Esophagus squamous epithelium (tissue), 4 donors: Measurements from ENCODE around the gene RAB24.
"Not testable (repeated sequence)": the region's sequence is repeated elsewhere in the genome, so short reads cannot be mapped to it uniquely, and the experiment has no call there.

Experiments
- POLR2A ChIP-seq, 4 donors: fragments of 450-650 bp; IDR thresholded peaks; one replicate each; pipeline ENCODE4 v1.6.1; 2017; ENCODE audit warnings: antibody characterized with exemption in 4 of 4, mild to moderate bottlenecking in 4 of 4, moderate library complexity in 3 of 4
- TF ChIP-seq, protein P1 (sequence below), 6 experiments: fragments of 450-650 bp in 4 of 6; fragments of 200-600 bp in 2 of 6; sonication (generic) in 2 of 6; IDR thresholded peaks; one replicate each; pipeline ENCODE4 v1.5.1; 2016 to 2019; ENCODE audit warnings: antibody characterized with exemption in 6 of 6, mild to moderate bottlenecking in 4 of 6, moderate library complexity in 4 of 6

DNA sequence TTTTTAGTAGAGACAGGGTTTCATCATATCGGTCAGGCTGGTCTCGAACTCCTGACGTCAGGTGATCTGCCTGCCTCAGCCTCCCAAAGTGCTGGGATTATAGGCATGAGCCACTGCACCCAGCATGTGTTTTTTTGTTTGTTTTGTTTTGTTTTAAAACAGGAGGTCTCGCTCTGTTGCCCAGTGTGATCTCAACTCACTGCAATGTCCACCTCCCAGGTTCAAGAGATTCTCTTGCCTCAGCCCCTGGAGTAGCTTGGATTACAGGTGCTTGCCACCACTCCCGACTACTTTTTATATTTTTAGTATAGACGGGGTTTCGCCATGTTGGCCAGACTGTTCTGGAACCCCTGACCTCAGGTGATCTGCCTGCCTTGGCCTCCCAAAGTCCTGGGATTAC, 44.8 kb downstream of the RAB24 start:
- TF ChIP-seq, protein P1, sequence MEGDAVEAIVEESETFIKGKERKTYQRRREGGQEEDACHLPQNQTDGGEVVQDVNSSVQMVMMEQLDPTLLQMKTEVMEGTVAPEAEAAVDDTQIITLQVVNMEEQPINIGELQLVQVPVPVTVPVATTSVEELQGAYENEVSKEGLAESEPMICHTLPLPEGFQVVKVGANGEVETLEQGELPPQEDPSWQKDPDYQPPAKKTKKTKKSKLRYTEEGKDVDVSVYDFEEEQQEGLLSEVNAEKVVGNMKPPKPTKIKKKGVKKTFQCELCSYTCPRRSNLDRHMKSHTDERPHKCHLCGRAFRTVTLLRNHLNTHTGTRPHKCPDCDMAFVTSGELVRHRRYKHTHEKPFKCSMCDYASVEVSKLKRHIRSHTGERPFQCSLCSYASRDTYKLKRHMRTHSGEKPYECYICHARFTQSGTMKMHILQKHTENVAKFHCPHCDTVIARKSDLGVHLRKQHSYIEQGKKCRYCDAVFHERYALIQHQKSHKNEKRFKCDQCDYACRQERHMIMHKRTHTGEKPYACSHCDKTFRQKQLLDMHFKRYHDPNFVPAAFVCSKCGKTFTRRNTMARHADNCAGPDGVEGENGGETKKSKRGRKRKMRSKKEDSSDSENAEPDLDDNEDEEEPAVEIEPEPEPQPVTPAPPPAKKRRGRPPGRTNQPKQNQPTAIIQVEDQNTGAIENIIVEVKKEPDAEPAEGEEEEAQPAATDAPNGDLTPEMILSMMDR (IDR thresholded peaks at IDR 0.05): not testable (repeated sequence)
- not testable (repeated sequence) for TF ChIP-seq POLR2A (IDR thresholded peaks at IDR 0.05)
